ENCODE measurements around the gene CMTR1.

- TF ChIP-seq REST (IDR thresholded peaks at IDR 0.05; ENCODE audit: insufficient read depth in 1 of 2, low read depth in 2 of 2, low read length in 2 of 2): no peak
- TF ChIP-seq POLR2AphosphoS5 (IDR thresholded peaks at IDR 0.05; ENCODE audit: low read depth, low read length): no peak
- no peak for TF ChIP-seq TAF1 (IDR thresholded peaks at IDR 0.05; ENCODE audit: borderline replicate concordance, insufficient read depth, low read length)
These were observed 21.6 kb downstream of the CMTR1 start for GRCh38 chr6:37454420-37455140.
